Sigmoid colon (tissue), 3 donors: ENCODE data around the gene ECHDC1.

Source experiments
- POLR2A ChIP-seq, 2 donors: fragments of 450-650 bp; IDR thresholded peaks; one replicate each; pipeline ENCODE4 v1.6.1; 2016; ENCODE audit warnings: antibody characterized with exemption in 2 of 2, mild to moderate bottlenecking in 2 of 2, moderate library complexity in 2 of 2
- TF ChIP-seq, protein P1 (sequence below), 4 experiments: fragments of 450-650 bp in 3 of 4; fragments of 200-600 bp in 1 of 4; IDR thresholded peaks; one replicate each; pipeline ENCODE4 v1.5.1; 2016 to 2019; ENCODE audit warnings: antibody characterized with exemption in 4 of 4, mild to moderate bottlenecking in 3 of 4, moderate library complexity in 2 of 4

GRCh38 chr6:127255286-127255685 lies 88.1 kb downstream of the ECHDC1 start:
- TF ChIP-seq, protein P1, sequence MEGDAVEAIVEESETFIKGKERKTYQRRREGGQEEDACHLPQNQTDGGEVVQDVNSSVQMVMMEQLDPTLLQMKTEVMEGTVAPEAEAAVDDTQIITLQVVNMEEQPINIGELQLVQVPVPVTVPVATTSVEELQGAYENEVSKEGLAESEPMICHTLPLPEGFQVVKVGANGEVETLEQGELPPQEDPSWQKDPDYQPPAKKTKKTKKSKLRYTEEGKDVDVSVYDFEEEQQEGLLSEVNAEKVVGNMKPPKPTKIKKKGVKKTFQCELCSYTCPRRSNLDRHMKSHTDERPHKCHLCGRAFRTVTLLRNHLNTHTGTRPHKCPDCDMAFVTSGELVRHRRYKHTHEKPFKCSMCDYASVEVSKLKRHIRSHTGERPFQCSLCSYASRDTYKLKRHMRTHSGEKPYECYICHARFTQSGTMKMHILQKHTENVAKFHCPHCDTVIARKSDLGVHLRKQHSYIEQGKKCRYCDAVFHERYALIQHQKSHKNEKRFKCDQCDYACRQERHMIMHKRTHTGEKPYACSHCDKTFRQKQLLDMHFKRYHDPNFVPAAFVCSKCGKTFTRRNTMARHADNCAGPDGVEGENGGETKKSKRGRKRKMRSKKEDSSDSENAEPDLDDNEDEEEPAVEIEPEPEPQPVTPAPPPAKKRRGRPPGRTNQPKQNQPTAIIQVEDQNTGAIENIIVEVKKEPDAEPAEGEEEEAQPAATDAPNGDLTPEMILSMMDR (IDR thresholded peaks at IDR 0.05), result no peak
- TF ChIP-seq POLR2A (IDR thresholded peaks at IDR 0.05), result no peak
